Stimulated activated CD4-positive, alpha-beta T cell treated with anti-CD3 and anti-CD28 coated beads, Interleukin-1b, Interleukin-23, amount 100 ng/mL, for 1 hour (primary cell): ENCODE measurements around the gene OR2S2.
"Not testable (repeated sequence)": the region's sequence is repeated elsewhere in the genome, so short reads cannot be mapped to it uniquely, and the experiment has no call there.

ENCODE experiments used
- DNase-seq, 2 donors: peaks; one replicate each; pipeline ENCODE4 v3.0.0-alpha.2; 2020; ENCODE audit warnings: low read depth in 2 of 2

OR2S2 gene

DNA sequence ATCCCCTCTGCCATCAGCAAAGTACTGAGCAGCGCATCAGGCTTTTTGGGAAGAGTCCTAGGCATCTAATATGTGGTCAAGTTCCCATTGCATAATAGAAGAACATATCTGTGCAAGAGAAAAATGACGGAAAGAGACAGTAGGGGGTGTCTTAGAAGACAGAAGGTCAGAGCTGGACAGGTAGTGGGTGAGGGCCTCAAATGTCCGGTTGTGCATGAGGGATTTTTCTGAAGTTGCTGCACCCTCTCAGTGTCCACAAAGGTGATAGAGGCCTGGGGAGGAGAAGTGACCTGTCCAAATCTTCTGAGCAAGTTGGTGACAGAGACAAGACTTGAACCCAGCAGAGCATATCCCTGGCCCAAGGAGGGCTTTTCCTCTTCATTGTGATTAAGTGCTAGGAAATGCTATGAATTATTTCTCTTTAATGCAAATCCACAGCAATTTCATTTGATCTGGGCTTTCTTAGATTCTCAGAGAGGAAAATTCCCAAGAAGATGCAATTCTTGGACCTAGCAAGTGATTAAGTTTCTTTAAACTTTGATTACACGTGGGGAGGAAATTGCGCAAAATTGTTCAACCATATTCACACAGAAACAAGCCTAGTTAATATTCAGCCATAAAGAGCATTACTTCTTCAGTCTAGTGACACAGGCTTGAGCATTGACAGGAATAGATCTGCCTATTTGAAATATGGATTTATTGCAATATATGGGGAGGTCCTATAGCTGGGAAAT, at the start of gene OR2S2:
Gene OR2S2, minus strand, starts transcription at position 51 of the 734 bp plus-strand sequence. CDS start 56 bp downstream, outside the sequence.
- DNase-seq = no peak

GRCh38 chr9:36007316-36007708, 49.4 kb upstream of the OR2S2 start:
- DNase-seq = no peak

DNA sequence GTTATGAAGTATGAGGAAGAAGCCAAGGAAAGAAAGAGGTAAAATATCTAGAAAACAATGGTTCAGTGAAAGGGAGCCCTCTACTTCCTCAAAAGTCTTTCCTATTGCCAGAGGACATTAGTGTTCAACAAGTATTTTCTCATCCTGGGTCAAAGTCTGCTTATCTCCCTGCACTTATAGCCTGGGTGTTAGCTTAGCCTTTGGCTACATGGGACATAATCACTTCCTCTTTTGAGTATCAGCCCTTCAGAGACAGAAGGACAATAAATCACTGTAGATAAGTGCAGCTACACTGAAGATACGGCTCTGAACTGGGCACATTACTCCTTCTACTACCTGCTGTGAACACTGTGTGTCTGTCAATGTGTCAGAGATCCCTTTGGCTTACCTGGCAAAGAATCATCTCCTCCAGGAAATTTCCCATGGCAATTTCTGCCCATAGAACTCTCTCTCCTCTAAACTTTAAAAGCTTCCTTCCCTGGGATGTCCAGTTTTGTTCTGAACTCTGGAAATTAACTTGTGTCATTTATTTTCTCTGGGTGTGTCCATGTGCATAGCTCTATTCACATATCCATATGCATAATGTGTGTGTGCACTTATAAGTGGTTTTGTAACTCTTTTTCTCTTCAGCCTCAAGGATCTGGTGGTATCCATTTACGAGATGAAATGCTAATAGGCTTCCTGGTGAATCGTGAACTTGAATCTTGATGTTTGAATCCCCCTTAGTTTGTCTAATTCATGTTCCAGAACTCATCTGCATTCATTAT, 48.8 kb upstream of the OR2S2 start:
- no peak for DNase-seq

- DNase-seq = no peak
Observed at GRCh38 chr9:36005891-36006290, 47.9 kb upstream of the OR2S2 start.

DNA sequence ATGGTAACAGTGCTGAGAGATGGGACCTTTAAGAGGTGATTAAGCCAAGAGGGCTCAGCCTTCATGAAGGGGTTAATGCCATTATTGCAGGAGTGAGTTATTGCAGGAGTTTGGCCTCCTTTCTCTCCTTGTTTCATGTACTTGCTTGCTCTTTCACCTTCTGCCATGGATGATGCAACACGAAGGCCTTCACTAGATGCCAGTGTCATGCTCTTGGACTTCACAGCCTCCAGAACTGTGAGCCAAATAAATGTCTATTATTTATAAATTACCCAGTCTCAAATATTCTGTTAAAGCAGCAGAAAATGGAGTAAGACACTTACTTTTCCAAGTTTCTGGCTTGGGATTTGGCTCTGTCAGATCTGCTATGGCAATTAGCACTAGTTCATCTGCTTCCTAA, 40.4 kb upstream of the OR2S2 start:
- DNase-seq = no peak

DNA sequence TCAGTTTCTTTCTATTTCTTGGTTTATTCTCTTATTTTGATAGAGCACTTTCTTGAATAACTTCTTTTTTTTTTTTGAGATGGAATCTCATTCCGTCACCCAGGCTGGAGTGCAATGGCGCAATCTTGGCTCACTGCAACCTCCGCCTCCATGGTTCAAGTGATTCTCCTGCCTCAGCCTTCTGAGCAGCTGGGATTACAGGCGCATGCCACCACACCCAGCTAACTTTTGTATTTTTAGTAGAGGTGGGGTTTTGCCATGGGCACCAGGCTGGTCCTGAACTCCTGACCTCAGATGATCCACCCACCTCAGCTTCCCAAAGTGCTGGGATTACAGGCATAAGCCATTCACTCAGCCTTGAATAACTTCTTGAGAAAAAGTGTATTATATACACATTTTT, 39.1 kb upstream of the OR2S2 start:
- DNase-seq = not testable (repeated sequence)

DNA sequence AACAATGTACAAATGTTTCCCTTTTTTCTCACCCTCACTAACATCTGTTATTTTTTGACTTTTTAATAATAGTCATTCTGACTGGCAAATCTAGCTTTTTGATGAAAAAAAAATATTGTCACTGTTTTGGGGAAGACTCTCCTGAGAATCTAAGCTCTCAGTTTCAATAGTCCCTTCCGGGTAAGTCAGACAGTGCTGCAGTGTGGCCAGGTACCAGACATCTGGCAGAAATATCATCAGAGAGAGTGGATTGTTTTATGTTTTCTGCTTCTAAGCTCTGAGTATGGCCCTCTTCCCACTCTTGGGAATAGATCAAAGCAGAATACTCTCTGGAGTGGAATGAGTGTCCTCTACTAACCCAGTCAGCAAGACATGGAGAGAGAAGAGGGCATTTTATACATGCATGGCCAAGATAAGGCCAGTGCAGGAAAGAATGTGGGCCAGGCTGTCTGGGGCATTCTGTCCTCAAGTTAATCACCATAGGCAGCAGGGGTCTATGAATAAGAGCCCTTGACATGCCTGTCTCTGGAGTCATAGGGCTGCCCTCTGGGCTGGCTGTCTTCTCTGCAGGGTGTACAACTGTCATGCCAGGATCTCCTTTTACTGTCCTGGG, 38.5 kb upstream of the OR2S2 start:
- DNase-seq = no peak

DNA sequence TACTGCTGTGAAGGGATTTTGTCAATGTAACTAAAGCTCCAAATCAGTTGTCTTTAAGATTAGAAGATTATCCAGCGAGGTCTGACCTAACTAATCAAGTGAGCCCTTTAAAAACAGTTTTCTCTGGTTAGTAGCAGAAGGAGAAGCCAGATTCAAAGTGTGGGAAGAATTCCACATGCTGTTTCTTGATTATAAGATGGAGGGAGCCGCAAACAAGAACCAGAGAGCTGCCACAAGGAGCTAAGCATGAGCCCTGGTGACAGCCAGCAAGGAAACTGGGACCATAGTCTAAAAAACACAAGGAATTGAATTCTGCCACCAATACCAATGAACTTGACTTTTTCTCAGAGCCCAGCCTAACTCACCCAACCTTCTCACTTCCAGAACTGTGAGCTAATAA, 37.0 kb upstream of the OR2S2 start:
- DNase-seq = no peak

DNA sequence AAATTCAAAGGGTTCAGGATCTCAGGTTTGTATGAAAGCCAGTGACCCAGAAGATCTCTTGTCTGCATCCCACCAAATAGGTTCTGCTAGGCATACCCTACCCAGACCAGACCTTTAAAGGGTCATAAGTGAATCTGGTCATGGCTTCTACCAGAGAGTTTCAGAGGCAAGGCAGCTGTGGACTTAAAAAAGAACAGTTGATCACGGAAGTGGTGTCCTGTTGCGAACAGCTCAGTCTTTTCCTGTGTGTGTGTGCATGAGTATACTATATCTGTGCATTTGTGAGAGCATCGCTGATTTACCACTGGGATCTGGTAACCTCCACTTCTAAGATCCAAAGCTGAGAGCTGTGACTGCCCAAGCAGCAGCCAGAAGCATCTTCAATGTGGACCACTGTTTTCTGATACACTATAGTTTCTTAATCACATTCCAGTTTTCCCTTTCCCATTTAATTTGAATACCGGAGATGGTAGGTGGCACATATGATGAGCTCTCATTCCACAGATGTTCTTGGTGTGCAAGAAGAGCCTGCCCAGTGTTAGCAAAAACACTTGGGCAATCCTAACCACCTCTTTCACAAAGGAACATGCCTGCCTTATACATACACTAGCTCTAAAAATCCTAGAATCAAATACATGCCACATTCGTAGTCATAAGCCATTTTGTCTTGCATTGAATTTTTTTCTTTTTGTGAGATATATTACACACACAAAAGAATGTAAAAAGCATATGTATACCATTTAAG, 36.2 kb upstream of the OR2S2 start:
- no peak for DNase-seq

DNA sequence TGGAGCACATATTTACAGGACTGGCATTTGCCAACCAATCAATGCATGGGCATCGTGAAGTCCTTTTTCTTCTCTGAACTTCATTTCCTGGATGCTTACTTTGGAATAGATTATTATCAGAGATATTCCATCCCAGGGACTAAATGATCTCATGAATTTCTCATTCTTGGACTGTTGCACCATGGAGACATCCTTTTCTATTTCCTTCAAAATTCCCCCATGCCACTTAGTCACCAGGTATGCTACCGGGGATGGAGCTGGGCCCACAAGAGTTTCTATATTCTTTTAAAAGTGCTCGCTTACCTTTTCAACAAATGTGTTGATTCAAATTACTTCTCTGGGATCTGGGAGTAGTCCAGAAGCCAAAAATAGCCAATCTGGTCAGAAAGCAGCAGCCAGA, 35.2 kb upstream of the OR2S2 start:
- not testable (repeated sequence) for DNase-seq

DNA sequence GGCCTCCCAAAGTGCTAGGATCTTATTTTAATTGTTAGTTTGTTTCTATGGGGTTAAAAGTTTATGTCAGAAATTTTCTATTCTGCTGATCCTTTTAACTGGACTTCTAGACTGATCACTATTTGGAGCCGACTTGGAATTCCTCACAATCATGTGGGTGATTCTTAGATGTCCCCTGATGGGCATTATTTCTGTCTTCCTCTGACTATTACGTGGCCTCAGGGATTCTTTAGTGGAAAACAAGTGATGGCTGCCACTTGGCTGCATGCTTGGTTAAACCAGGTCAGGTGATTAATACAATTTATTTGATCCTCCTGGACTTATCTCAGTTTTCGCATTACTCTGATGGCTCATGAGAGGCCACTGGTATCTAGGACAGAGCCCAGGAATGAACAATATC, 32.2 kb upstream of the OR2S2 start:
- DNase-seq = no peak

- no peak for DNase-seq
Observed at GRCh38 chr9:35984021-35984420, 26.1 kb upstream of the OR2S2 start.

GRCh38 chr9:35981699-35982098, 23.7 kb upstream of the OR2S2 start:
- no peak for DNase-seq

DNA sequence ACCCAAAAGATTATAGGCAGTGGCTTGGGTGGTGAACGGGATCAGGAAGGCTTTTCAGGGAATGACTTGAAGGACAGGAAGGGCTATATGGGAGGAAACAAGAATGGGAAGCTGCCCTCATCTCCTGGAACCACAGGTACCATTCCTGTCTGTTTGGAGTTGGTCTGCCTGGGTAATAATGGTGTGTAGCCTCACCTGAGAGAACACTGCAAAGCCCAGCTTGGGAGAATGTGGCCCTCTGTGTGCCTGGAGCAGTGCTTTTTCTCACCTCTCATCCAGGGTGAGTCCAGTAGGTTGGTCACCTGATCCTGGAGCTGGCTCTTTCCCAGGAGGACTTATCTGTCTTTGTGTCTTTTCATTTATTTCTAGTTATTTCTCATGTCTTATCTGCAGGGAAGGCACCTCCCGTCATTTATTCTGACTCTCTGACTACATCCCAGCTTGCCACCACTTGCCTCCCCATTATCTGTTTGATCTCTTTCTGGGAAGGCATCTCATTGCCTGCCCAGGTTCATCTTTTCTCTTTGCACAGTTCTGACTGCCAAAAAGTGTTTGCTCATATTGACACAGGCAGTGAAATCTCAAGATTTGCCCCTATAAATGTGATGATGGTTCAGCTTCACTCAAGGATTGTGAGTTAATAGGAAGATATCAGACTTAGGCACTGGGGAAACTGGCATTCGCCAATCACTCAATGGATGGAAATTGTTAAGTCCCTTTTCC, 22.5 kb upstream of the OR2S2 start:
- no peak for DNase-seq

GRCh38 chr9:35978792-35979191, 20.8 kb upstream of the OR2S2 start:
- DNase-seq = no peak

GRCh38 chr9:35976726-35977125, 18.8 kb upstream of the OR2S2 start:
- no peak for DNase-seq

- DNase-seq = no peak
Observed at GRCh38 chr9:35974800-35975199, 16.8 kb upstream of the OR2S2 start.

DNA sequence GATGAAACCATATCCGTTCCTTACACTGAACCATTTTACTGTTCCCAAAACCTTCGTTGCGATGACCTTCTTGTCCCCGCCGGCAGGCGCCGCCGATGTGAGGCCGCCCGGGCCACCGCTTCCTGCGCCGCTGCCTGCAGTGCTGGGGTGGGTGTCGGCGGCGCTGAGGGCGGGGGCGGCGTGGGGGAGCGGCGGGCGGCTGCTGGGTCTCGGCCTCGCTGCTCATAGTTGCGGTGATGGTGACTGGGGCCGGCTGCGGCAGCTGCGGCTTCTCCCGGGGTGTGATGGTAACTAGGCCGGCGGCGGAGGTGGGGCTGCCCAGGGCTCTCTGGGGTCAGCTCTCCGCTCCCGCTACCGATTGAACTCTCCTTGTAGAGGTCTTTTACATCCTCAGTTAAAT, 14.1 kb upstream of the OR2S2 start:
- no peak for DNase-seq

DNA sequence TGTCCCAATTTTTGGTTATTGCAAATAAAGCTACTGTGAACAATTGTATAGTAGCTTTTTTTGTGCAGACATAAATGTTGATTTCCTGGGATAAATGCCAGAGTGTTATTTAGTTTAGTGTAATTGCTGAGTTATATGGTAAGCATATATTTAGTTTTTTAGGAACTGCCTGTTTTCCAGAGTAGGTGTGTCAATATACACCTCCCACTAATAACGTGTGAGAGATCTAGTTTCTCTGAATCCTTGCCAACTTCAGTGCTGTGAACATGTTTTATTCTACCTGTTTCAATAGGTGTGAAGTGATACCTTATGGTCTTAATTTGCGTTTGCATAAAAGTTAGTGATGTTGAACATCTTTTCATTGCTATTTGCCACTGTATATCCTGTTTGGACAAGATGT, 9.1 kb upstream of the OR2S2 start:
- DNase-seq = no peak

- no peak for DNase-seq
Observed at GRCh38 chr9:35966433-35966832, 8.5 kb upstream of the OR2S2 start.

- no peak for DNase-seq
Observed at GRCh38 chr9:35965011-35965410, 7.1 kb upstream of the OR2S2 start.
